GM18517 (cell line): ENCODE data around the gene SOX18.

Experiments
- ATAC-seq: cut with Tn5 transposase; IDR thresholded peaks from one replicate; pipeline ENCODE4 v1.9.1; 2021; ENCODE audit warnings: mild to moderate bottlenecking, moderate library complexity; ENCODE audit not compliant: unreplicated experiment

The SOX18 gene

DNA sequence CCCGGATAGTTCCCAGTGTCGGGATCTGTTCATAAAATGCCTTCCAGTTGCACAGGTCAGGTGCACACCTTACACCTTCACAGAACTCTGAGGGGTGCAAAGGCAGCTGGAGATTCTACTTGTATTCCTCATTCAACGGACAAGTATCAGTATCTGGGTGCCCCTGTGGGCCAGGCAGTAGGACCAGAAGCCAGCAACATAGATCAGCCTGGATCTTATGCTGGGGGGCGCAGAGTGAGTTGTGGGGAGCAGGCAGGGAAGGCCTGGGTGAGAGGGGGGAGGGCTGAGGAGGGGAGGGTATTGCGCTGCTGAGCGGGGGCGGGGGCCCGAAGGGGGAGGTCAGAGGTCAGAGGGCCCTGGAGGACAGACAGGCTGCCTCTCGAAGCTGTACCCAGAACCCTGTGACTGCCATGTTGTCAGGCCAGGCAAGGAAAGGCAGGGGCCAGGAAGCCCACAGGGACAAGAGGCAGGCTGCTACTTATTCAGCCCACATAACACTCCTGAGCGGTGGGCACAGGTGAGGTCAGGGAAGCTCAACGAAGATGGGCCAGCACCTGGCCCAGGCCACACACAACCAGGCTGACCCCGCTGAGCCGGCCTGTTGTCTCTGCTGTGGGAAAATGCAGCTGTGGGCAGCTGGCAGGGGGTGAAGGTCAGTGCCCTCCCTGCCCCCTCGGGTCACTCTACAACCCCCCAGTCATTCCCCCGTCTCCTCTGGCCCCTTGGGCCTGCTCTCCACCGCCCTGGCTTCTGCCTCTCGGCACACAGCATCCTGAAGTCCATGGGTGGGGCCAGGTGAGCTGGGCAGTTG is 31.6 kb upstream of the SOX18 start:
- ATAC-seq, result no peak

DNA sequence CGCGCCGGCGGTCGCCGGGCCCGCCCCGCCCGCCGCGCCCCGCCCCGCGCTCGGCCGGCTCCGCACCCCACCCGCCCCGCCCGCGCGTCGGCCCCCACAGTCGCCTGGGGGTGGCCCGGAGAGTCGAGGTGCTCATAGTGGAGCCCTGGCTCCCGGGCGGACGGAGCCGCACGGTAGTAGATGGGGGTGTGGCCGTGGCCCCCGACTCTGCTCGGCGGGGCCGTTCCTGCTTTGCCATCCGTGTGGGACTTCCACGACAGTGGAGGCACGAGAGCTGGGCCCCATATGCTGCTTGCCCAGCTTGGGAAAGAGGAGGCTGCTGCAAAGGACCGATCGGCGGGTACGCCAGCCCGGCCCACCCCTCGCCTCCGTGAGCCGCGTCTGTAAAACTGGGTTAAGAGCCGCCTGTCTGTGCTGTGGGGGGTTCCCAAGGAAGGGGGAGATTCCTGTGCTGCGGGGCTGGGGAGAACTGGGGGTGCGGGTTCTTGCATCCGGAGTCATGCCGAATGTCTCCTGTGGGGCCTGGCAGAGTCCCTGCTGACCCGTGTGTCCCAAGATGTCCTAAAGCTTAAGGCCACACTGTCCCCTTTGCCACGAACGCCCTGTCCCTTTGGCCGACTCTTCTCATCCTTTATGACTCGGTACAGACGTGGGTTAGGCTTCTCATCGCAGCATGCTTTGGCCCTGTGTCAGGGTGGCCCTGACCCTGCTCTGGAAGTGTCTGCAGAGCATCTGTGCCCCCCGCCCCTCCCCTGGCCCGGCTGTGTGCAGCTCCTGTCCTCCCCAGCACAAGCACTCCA is 30.8 kb upstream of the SOX18 start, which contains the start of gene OPRL1:
Gene OPRL1, plus strand, starts transcription at position 70 of the 800 bp plus-strand sequence. CDS start 12,639 bp downstream, outside the sequence.
- ATAC-seq, result no peak

DNA sequence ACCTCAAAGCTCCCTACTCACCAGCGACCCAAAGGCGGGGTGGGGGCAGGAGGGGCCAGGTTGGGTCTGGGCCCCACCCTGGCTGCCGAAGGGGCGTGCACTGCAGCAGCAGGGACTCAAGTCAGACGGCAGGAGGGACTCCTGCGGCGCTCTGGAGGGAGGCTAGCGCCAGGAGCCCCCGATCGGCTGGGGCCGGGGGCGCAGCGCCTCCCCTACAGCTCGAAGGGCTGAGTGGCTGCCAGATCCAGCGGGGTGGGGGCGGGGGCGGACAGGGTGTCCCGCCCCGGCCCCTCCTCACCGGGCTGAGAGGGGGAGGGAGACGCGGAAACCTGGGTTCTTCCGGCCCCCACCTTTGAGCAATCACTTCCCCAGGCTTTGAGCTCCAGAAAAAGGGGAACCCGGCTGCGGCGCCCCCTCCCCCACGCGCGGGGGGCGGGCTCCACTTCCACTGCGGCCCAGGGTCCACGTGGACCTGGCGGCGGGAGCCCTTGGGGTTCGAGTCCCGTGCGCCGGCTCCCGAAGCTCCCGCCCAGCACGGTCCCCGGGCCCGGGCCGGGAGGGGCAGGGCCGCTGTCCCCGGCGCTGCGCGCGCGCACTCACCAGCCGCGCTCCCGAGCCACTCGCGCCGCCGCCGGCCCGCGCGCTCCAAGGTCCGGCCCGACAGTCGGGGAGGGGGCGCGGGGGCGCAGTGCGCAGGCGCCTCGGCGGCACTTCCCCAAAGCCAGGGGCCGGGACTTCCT is 30.0 kb upstream of the SOX18 start, which contains the start of gene RGS19:
Gene RGS19, minus strand, starts transcription at position 246 of the 740 bp plus-strand sequence. CDS start 2,632 bp downstream, outside the sequence.
- peak; percentile 41 for ATAC-seq

GRCh38 chr20:64078934-64079272 is 29.5 kb upstream of the SOX18 start:
- no peak for ATAC-seq

GRCh38 chr20:64077876-64078551 is 28.6 kb upstream of the SOX18 start:
- no peak for ATAC-seq

DNA sequence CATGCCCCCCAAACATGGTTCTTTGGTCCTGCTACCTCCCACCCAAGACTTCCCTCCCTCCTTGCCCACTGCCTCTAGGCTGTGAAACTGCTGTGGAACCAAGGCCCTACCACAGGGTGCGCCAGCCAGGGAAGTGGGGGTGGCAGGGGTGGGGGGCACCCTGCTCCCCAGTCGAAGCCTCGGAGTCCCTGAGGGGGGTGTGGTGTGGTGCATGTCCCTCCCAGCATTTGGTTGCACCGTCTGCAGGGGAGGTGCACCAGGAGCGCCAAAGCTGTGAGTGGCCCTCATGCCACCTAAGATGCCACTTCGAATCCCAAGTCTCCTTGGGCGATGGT is 28.1 kb upstream of the SOX18 start:
- no peak for ATAC-seq

- no peak for ATAC-seq
These were observed 27.7 kb upstream of the SOX18 start for GRCh38 chr20:64077094-64077493.

- ATAC-seq, result no peak
These were observed 26.9 kb upstream of the SOX18 start for GRCh38 chr20:64076061-64076997.

- ATAC-seq, result no peak
These were observed 26.1 kb upstream of the SOX18 start for GRCh38 chr20:64075556-64075955.

DNA sequence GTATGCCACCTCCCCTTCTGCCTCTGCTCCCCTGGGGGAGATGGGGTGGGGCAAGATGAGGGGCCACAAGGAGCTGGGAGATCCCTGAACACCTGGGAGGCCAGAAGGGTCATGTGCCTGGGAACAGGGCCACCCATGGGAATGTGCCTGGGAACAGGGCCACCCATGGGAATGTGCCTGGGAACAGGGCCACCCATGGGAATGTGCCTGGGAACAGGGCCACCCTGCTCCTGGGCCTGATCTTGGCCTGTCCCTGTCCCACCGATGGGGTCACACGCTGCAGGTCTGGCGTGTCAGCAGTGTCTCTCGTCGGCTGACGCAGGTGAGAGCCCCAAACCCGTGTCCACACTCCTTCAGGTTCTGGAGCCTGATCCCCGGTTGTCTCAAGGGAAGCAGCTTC is 25.5 kb upstream of the SOX18 start:
- ATAC-seq, result no peak

DNA sequence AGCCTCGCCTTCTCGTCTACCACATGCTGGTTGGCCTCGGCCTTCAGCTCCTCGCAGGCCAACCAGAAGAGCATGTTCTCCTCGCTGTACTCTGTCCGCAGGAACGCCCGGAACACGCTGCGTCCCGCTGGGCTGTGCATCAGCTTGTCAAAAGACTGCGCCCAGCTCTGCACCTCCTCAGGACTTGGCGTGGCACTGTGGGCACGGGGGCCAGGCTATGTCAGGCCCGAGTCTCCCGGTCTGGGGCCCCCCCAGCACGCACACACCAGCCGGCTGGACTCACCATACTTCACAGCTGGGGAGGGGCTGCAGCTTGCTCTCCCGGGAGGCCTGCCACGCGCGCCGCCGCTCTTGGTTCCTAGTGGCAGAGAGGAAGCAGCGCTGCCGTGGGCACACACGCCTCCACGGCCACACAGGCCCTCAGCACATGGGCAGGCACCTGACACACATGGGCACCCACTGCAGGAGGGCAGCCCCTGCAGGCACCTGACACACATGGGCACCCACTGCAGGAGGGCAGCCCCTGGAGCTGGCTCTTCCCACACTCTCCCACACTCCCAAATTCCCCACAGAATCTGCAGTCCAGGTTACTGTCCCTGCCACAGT is 24.8 kb upstream of the SOX18 start:
- ATAC-seq, result no peak

GRCh38 chr20:64073476-64074183 is 24.2 kb upstream of the SOX18 start:
- ATAC-seq, result no peak

DNA sequence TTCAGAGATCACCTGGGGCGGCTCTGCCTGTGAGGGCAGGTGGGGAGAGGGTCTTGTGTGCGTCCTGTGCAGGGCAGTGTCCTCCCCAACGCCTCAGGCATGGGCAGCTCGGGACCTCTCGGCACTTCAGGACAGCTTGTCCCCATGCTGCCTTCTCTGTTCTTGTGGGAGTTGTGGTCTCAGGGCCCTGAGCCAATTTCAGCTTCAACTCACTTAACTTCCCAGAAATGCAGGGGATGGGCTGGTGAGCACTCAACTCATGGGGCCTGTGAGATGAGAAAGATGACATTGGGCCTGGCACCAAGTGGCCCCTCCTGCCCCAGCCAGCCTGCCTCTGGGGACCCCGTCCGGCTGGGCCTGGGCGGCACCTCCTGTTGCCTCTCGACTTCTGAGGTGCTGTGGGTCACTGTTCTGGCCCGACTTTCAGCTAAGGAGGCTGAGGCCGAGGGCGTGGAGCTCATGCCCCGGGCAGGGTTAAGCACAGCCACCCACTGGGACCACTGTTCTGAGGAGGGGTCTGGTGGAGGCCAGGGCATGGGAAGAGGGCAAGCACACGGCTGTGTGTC is 23.1 kb upstream of the SOX18 start:
- ATAC-seq, result no peak

GRCh38 chr20:64071341-64072332 is 22.2 kb upstream of the SOX18 start:
- no peak for ATAC-seq

DNA sequence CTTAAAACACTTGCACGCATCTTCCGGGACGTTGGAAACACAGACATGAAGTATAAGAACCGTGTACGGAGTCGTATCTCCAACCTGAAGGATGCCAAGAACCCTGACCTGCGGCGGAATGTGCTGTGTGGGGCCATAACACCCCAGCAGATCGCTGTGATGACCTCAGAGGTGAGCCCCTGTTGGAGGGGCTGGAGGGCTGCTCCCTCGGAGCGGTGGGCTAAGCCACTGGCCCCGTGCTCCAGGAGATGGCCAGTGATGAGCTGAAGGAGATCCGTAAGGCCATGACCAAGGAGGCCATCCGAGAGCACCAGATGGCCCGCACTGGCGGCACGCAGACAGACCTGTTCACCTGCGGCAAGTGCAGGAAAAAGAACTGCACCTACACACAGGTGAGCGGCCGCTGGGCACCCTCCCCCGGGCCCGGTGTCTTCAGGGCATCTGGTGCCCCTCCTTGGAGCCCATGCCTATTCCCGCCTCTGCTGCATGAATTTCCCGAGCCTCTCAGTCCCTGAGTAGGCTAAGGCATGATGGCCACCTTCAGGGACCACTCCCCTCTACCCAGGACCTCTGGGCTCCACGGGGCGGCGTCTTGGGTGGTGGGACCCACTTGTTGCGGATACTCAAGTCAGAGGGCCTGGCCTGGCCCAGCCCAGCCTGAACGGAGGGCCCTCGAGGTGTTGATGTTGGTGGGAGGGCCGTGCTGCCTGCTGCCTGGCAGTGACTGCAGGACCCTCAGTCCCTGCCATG is 21.0 kb upstream of the SOX18 start:
- ATAC-seq, result no peak

GRCh38 chr20:64069614-64070243 is 20.3 kb upstream of the SOX18 start:
- no peak for ATAC-seq
